SK-MEL-5 (cell line): ENCODE results near the gene CCDC182. TPM values are rescaled to one million over a fixed set of nuclear protein-coding genes. Genes with fewer than 3 reads are reported as not detected.
A peak's percentile ranks its signal among the peaks of the same experiment; 100 is the strongest.

Source experiments
- DNase-seq: peaks from one replicate; pipeline ENCODE4 v3.0.0-alpha.2; 2016; ENCODE audit warnings: low read depth, low spot score
- in situ Hi-C: cut with HindIII; loops from 2 replicates; pipeline ENCODE4 v1.10.0; 2016; ENCODE audit warnings: low sequenced_read_pairs, high pct_unique_total_duplicates, low pct_unique_long_range_greater_than_20kb
- polyA plus RNA-seq, 2 experiments: library from polyadenylated mRNA; depleted of rRNA; stranded (reverse); fragments of >200 nt; gene quantifications; 2 replicates each; pipeline ENCODE4 v1.2.3, GENCODE V29; 2015
- total RNA-seq: library from RNA; depleted of rRNA; stranded (reverse); fragments of >200 nt; shearing (Covaris generic); gene quantifications from 2 replicates; pipeline ENCODE4 v1.2.3, GENCODE V29; 2014; rRNA removed

The CCDC182 gene
- total RNA-seq, result not detected in 2 replicates
- polyA plus RNA-seq (2015; cell fraction: cytosol; rRNA removed), result not detected in 2 replicates
- not detected in 2 replicates for polyA plus RNA-seq (2015; cell fraction: nucleus; rRNA removed)

DNA sequence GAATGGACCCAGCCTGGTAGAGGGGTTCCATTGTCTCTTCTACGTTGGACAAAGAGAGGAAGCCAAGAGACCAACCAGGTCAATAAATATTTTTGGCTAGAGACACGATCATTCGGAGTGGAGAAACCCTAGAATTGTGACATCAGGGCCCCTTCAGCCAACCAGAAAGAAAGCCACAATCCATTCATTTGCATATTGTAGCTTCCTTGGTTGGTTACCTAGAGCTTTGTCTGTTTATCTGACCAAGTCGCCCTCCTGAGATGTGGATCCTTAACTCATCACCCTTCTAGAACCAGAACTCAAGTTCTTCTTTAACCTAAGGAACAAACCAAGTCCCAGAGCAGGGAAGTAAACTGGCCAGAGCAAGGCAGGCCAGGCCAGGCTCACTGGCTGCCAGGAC, at the start of gene CCDC182:
TSS of gene CCDC182 (minus strand) at position 58 of the 400 bp plus-strand sequence. CDS start at position 31, 27 bp downstream.
- no peak for DNase-seq
- in situ Hi-C loops, result no loop called here

DNA sequence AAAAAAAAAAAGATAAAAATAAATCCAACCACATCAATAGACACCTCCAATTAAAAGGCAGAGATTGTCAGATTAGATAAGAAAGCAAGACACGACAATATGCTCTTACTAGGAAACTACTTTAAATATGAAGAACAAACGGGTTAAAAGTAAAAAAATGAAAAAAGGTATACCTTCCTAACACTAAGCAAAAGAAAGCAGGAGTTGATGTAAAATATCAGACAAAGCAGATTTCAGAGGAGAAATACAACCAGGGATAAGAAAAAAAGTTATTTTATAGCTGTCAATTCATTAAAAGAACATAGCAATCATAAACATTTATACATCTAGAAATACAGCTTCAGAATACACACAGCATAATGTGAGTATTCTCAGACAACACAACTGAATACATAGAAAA, 49.7 kb upstream of the CCDC182 start:
- no peak for DNase-seq
- in situ Hi-C loops, result no loop called here

DNA sequence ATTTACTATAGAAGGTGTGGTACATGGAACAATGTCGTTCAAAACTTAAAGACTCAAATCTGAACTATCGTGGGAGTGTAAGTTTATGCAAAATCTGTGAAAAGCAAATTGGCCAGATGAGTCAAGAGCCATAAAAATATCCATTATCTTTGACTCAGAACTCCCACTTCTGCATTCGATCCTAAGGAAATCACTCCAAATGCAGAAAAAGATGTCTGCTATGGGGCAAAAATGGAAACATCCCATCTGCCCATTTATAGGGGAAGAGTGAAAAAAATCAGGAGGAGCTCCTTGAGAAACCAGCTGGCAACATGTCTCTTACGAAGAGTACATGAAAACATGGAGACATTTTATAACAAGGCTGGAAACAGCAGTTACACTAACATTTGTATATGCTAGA, 43.6 kb upstream of the CCDC182 start:
- DNase-seq, result no peak
- in situ Hi-C loops, result no loop called here

DNA sequence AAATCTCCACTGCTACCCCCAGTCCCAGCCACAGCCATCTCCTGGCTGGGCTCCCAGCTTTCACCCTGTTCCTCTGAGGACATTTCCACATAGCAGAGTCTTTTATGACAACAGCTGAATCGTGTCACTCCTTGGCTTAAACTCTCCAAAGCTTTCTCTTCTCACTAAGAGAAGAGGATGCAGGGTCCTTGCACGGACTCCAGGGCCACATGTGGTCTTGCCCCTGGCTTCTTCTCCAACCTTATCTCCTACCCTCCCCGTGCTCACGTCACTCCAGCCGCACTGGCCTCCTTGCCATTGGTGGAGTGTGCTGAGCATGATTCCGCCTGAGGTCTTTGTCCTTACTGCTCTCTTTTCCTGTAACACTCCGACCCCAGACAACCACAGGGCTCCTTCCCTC, 39.9 kb upstream of the CCDC182 start:
- DNase-seq, result no peak

DNA sequence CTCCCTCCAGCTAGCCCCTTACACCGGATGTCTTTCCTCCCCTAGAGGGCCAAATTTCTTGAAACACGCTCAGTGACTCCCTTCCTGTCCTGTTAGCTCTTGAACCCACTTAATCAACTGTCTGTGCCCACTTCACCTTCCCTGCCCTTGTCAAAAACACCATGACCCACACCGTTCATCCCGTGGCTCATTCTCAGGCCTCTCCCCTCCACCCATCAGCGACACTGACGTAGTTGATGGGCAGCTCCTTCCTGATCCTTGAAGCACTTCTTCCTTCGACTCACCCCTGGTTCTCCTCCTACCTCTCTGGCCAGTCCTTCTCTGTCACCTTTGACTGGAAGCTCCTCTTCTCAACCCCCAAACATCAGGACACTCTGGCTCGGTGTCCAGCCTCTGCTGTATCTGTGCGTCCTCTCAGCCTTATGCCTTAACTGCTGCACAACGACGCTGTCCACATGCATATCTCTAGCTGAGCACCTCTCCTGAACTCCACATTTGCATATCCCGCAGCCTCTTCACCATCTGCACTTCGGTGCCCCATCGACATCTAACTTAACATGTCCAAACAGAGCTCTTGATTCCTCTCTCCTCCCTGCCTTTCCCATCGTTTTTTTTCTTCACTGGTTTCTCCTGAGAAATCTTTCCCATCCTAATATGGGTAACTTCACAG, 39.3 kb upstream of the CCDC182 start:
- DNase-seq, result no peak
- in situ Hi-C loops, result no loop called here

More for the DNA sequence above, 39.9 kb upstream of the CCDC182 start:
- in situ Hi-C loops, result no loop called here

DNA sequence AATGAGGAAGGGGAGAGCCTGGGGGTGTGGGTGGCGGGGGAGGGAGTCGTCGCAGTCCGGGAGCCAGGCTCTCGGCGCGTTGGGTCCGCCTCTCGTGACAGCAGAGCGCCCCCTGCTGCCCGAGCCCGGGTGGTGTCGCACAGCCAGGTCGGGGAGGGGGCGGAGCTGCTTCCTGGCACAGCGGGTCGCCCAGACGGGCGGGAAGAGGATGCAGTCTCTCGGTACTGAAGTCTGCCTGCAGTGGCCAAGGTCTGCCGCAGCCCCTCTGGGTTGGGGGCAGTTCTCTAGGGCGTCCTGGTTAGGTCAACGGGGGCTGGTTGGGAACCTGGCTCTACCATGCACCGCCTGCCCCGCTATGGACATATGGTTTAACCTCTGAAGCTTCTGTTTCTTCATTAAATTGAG, 38.2 kb upstream of the CCDC182 start:
- DNase-seq, result peak; percentile 71
- in situ Hi-C loops, result no loop called here

DNA sequence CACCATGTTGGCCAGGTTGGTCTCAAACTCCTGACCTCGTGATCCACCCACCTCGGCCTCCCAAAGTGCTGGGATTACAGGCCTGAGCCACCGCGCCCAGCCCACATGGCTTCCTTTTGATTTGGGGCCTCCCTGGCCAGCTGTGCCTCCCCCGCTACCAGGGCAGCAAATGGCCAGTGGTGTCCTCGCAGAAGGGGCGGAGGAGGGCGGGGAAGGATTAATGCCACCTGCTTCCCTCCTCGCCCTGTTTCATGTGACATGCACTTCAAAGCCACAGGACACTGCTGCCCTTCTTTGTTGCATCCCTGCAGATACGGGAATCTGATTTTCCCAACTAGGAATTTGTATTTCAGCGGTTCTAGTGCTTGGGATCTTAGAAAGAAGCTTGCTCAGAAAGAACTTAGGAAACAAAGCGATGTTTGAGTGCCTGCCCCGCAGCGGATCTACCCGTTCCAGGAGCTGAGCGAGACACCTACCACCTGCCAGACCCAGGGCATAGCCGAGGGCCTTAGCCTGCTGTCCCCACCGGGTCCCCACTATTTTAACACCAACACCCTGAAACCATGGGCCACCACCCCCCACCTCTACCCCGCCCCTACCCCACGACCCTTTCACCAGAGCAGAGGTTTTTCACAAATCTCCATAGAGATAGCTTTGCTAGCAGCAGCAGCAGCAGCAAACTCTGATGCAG, 37.7 kb upstream of the CCDC182 start:
- in situ Hi-C loops, result no loop called here
- DNase-seq, result no peak

DNA sequence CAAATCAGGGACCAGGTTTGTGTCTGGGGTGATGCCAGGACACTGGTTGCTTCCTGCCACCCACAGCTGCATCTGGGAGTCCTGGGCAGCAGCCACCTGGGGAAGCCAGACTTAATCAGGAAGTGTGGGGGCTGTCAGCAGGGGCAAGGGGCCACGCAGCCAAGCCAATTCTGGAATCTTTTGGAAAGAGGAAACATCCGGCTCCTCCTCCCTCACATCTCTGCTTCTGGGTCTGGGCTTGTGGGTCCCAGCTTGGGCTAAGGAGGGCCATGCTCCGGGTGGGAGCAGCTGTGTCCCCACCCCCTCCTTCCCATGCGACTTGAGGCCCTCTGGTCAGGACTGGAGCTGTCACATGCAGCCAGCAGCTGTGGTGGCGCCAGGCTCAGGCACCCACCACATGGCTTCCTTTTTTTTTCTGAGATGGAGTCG, 37.0 kb upstream of the CCDC182 start:
- no peak for DNase-seq
- in situ Hi-C loops, result no loop called here

DNA sequence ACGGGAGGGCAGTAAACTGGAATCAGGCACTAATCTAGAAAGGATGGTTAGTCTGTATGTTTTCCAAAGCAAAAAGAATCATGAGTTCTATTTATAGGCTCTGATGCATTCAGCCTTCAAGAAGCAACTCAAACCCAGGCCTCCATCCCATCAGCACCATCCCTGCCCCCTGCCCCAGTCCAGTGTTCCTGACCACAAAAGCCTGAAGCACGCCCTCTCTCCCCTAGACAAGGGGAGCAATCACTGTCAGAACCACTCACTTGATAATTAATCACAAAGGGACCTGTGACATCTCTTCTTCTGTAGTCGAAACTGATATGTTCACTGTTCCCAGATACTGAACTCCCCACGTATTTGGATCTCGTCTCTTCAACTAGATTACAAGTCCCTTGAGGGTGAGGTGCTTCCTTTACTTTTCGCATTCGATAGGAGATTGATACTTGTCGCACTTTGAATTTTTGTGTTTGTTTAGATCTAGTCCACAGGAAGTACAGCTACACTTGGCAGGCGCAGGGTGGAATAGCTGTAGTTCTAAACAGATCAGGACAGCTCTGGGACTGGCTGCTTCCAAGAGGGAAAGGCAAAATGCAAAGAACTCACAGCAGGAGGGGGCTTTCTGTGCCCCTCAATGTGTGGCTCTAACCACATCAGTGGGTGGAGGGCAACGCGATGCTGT, 36.4 kb upstream of the CCDC182 start:
- in situ Hi-C loops, result no loop called here

DNA sequence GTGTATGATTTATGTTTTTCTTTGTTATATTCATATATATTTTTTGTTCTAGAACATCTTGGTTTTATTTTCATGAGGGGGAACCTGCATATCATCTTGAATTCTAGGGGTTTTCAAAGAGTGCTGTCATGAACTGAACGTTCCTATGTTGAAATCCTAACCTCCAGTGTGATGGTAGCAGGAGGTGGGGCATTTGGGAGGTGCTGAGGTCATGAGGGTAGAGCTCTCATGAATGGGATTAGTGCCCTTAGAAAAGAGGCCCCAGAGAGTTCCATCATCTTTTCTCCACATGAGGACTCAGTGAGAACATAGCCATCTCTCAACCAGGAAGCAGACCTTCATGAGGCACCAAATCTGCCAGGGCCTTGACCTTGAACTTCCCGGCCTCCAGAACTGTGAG, 34.6 kb upstream of the CCDC182 start:
- no peak for DNase-seq
- in situ Hi-C loops, result no loop called here

More for the DNA sequence above, 36.4 kb upstream of the CCDC182 start:
- no peak for DNase-seq

DNA sequence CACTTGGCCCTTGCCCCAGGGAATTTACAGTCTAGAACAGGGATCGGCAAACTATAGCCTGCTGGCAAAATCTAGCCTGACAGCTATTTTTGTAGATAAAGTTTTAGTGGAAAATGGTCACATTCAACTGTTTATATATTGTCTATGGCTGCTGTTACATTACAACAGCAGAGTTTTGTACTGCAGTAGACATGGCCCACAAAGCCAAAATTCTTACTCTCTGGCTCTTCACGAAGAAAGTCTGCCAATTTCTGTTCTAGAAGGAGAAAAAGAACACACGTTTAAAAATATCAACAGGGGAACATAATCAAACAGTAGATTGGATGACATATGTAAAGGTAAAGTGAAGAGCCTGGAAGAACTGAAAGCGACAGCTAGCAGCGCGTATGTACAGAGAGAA, 33.2 kb upstream of the CCDC182 start:
- in situ Hi-C loops, result no loop called here
- no peak for DNase-seq

DNA sequence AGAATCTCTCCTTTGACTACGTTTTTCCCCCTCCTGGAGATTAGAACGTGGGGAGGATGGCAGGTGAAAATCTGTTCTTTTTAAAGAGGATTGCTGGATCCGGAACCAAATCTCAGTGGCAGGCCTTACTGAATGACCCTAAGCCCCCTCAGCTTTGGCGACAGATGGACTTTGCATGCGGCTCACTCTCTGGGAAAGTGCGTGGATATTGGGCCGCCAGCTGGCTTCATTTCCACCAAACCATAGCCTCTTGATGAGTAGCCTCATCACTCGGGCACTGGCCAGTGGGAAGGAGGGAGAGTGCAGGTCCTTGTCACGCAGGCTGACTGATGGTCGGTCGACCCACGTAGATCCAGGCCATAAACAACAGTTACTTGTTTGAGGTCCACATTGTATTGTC, 31.3 kb upstream of the CCDC182 start:
- no peak for DNase-seq
- in situ Hi-C loops, result no loop called here

DNA sequence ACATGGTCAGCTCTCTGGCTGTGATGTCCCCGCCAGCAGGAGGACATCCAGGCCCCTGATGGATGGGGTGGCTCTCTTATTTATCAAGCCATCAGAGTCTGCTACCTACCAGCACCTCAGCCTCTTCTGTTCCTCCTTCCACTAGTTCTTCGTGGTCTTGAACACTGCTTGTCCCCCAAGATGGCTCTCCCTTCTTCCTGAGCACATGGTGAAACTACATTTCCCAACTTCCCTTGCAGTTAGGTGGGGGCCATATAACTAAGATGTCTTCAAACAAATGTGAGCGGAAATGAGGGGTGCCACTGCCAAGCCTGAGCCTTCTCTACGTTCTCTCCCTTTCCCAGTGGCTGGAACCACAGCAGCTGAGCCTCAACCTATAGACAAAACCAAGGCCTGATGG, 29.8 kb upstream of the CCDC182 start:
- DNase-seq, result no peak
- in situ Hi-C loops, result loop anchor here (25.0 kb wide), 1 partner anchor 638 kb away; no protein-coding TSS in a partner anchor

DNA sequence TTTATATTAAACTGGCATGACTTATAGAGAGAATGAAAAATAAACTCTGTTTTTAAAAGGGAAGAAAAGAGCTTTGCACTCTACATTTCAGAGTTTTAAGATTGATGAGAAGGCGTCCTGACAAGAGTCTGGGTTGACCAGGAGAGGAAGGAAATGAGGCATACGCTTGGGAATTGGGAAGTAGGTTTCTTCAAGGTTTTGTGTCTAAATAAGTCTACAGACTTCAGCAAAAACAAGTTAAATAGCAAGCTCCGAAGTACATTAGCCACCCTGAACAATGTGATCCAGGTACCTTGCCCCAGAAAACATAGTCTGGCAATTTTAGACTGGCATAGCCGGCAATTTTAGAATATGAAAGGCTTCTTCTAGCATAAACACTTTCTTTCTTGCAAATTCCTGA, 28.5 kb upstream of the CCDC182 start:
- no peak for DNase-seq
- in situ Hi-C loops, result loop anchor here (25.0 kb wide), 1 partner anchor 636 kb away; no protein-coding TSS in a partner anchor

DNA sequence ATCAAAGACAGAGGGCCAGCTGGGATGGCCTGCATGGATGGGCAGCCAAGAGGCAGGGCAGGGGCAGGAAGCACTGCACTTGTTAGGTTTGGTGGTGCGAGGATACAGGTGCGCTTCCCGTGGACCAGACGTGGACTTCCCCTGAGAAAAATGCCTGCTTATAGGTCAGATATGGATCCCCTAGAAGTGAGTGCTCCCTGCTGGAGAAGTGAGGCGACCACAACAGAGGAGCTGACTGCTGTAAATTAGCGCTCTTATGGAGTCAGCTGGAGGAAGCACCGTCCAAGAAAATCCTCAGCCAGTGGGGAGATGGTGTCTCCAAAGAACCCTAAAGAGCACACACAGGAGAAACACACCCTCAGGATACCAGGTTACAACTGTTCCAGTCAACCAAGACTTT, 27.7 kb upstream of the CCDC182 start:
- in situ Hi-C loops, result loop anchor here (25.0 kb wide), 1 partner anchor 635 kb away; no protein-coding TSS in a partner anchor
- no peak for DNase-seq

DNA sequence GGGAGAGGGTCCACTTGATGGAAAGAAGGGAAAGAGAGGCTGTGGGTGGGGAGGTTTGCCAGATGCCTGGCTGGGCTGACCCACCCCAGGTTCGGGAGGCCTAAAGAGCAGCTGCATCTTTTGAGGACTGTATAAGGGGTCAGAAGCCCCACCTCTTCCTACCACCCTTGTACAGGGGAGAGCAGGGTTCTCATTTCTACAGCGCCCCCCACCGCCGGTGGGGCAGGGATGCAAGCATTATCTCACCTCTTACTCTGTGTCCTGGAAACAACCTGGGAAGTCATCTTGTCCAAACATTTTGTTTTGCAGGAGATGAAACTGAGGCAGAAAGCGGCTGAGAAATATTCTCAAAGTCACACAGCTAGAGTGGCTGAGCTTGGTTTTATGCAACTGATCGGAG, 22.5 kb upstream of the CCDC182 start:
- in situ Hi-C loops, result loop anchor here (25.0 kb wide), 1 partner anchor 630 kb away; no protein-coding TSS in a partner anchor

DNA sequence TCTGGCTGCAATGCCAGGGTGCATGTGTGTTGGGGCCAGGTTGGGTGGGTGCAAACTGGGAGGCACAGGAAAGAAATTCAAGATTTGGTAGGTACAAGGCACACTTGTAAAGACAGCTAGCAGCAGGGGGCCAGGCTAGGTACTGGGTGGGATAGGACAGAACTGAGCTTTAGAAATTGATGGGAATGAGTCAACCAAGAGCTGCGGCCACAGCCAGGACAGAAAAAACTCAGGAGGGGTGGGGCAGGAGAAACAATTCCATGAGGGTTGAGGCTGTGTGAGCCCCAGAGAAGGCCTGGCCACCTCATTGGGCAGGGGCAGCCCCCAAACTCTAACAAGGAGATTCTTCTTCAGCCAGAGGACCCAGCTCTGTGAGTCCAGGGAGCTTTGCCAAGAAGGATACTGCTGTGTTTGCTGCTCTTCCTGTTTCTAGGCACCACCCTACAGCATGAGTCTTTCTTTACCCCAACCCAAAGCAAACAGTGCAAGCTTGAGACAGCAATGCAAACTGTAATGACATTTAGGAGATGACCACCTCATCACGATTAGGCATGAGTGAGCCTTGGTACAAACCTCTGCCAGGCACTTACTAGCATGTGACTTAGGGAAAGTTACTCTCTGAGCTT, 21.3 kb upstream of the CCDC182 start:
- DNase-seq, result no peak
- in situ Hi-C loops, result loop anchor here (25.0 kb wide), 1 partner anchor 629 kb away; no protein-coding TSS in a partner anchor

More for the DNA sequence above, 22.5 kb upstream of the CCDC182 start:
- DNase-seq, result no peak
